OCI-LY3 (cell line): ENCODE data around the gene TOR1AIP1.

Experiments
- H2AFZ ChIP-seq: fragments of 200-600, 300-600 bp; shearing (Covaris generic); 2 replicates; pipeline ENCODE4 v1.6.0; 2014; ENCODE audit warnings: antibody characterized with exemption, low read depth, low read length
- H3K27ac ChIP-seq: fragments of 200-600, 300-600 bp; sonication (generic); 2 replicates; pipeline ENCODE4 v1.5.1; 2014; ENCODE audit warnings: mild to moderate bottlenecking, low read length, moderate library complexity, mixed read lengths
- H3K27me3 ChIP-seq: fragments of 200-600, 300-600 bp; sonication (generic); 2 replicates; pipeline ENCODE4 v1.6.1; 2014; ENCODE audit warnings: low read depth, low read length, mixed read lengths
- H3K36me3 ChIP-seq: fragments of 200-600, 300-600 bp; sonication (generic); replicated peaks from 2 replicates; pipeline ENCODE3; 2014; ENCODE audit warnings: low read depth, low read length, mixed read lengths
- H3K4me1 ChIP-seq: fragments of 300-600, 200-600 bp; sonication (generic); 2 replicates; pipeline ENCODE4 v1.6.1; 2014; ENCODE audit warnings: low read length, mixed read lengths
- H3K4me2 ChIP-seq: fragments of 200-600, 300-600 bp; sonication (generic); 2 replicates; pipeline ENCODE4 v1.6.1; 2014; ENCODE audit warnings: low read length, mixed read lengths
- H3K4me3 ChIP-seq: fragments of 300-600, 200-600 bp; sonication (generic); 2 replicates; pipeline ENCODE4 v1.5.1; 2014; ENCODE audit warnings: antibody characterized with exemption, mild to moderate bottlenecking, low read length, moderate library complexity
- H3K79me2 ChIP-seq: fragments of 300-600, 200-600 bp; shearing (Covaris generic); 2 replicates; pipeline ENCODE4 v1.6.1; 2014; ENCODE audit warnings: mild to moderate bottlenecking, low read length, mixed read lengths
- H3K9ac ChIP-seq: fragments of 300-600, 200-600 bp; shearing (Covaris generic); 2 replicates; pipeline ENCODE4 v1.6.0; 2014; ENCODE audit warnings: mild to moderate bottlenecking, low read length, moderate library complexity
- H3K9me3 ChIP-seq: fragments of 200-600, 300-600 bp; shearing (Covaris generic); 2 replicates; pipeline ENCODE4 v1.6.1; 2014; ENCODE audit warnings: low read length, mixed read lengths; ENCODE audit not compliant: insufficient read depth
- H4K20me1 ChIP-seq: fragments of 200-600, 300-600 bp; sonication (generic); 2 replicates; pipeline ENCODE4 v1.6.1; 2016; ENCODE audit warnings: low read length, mixed read lengths; ENCODE audit not compliant: insufficient read depth
- CTCF ChIP-seq: fragments of 200-600, 300-600 bp; sonication (generic); IDR thresholded peaks from 2 replicates; pipeline ENCODE4 v1.5.1; 2014; ENCODE audit warnings: antibody characterized with exemption, low read length, low read depth
- EZH2phosphoT487 ChIP-seq: fragments of 200-600 bp; shearing (Covaris generic); IDR thresholded peaks from 2 replicates; pipeline ENCODE4 v1.6.1; 2018; ENCODE audit warnings: antibody characterized with exemption, mixed run types, low read depth

Gene TOR1AIP1

DNA sequence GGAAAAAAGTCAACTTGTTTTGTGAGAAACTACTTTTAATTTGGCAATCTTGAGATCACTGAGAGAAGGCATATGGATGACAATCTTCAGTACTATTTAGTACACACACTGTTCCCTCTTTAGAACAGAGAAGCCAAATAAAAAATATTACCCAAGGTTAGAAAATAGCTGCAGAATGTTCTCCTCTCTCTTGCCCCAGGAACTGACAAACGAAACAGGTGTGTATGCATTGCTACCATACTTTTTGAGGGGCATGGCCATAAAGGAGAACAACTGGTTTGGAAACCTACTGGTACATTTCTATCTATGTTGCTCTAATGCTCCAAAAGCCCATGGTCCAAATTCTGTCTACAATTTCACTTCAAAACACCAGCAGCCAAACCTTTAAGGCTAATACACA, 10.1 kb upstream of the TOR1AIP1 start:
- Histone ChIP-seq H3K4me3 (no peak overlapping the region), H3K4me2 (no peak overlapping the region)

DNA sequence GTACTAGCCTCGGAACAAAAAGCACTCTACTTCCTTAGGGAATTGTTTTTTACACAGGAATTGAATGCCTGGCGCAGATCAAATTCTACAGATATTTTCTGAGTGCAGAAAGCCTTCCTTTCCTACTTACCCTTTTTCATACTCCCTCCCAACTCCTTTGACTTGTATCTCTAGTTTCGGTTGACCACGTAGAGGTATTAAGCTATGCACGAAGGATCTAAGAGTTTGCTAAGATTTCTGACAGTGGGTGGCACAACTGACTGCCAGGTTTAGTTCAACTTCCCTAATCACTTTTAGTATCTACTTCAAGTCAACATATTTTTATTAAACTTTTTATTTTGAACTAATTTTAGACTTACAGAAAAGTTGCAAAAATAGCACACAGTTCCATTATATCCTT, 9.5 kb upstream of the TOR1AIP1 start:
- H3K79me2 ChIP-seq, result peaks cover 86% of the 10 kb centered on the region
- no peak overlapping the region for H3K4me3 ChIP-seq
- no peaks in the 10 kb centered on the region for H3K9me3 ChIP-seq
- no peak overlapping the region for H3K27ac ChIP-seq
- H3K9ac ChIP-seq, result no peak overlapping the region
- TF ChIP-seq CTCF (peak; percentile 10; the same call in 1 of the 2 replicates), EZH2phosphoT487 (no peak)
- H3K36me3 ChIP-seq, result peaks cover 30% of the 10 kb centered on the region
- H3K27me3 ChIP-seq, result no peaks in the 10 kb centered on the region
- H4K20me1 ChIP-seq, result peaks cover 14% of the 10 kb centered on the region
- H2AFZ ChIP-seq, result no peak overlapping the region
- H3K4me1 ChIP-seq, result peaks cover 27% of the 10 kb centered on the region
- H3K4me2 ChIP-seq, result peak overlapping the region; percentile 15

More for the DNA sequence above, 10.1 kb upstream of the TOR1AIP1 start:
- peaks cover 27% of the 10 kb centered on the region for H3K4me1 ChIP-seq
- H4K20me1 ChIP-seq, result peaks cover 19% of the 10 kb centered on the region
- no peaks in the 10 kb centered on the region for H3K9me3 ChIP-seq
- no peak overlapping the region for H3K9ac ChIP-seq
- peaks cover 86% of the 10 kb centered on the region for H3K79me2 ChIP-seq
- peaks cover 36% of the 10 kb centered on the region for H3K36me3 ChIP-seq
- no peak overlapping the region for H3K27ac ChIP-seq
- H3K27me3 ChIP-seq, result no peaks in the 10 kb centered on the region
- no peak overlapping the region for H2AFZ ChIP-seq
- no peak for TF ChIP-seq EZH2phosphoT487
- no peak for TF ChIP-seq CTCF

GRCh38 chr1:179873438-179873851, 8.6 kb upstream of the TOR1AIP1 start:
- H3K4me2 ChIP-seq, result no peak overlapping the region
- peaks cover 27% of the 10 kb centered on the region for H3K36me3 ChIP-seq
- peaks cover 81% of the 10 kb centered on the region for H3K79me2 ChIP-seq
- no peak overlapping the region for H3K4me3 ChIP-seq
- H2AFZ ChIP-seq, result no peak overlapping the region
- peaks cover 31% of the 10 kb centered on the region for H3K4me1 ChIP-seq
- H3K9me3 ChIP-seq, result no peaks in the 10 kb centered on the region
- H3K9ac ChIP-seq, result no peak overlapping the region
- no peak overlapping the region for H3K27ac ChIP-seq
- TF ChIP-seq EZH2phosphoT487, result no peak
- no peak for TF ChIP-seq CTCF
- H3K27me3 ChIP-seq, result no peaks in the 10 kb centered on the region
- peaks cover 13% of the 10 kb centered on the region for H4K20me1 ChIP-seq

DNA sequence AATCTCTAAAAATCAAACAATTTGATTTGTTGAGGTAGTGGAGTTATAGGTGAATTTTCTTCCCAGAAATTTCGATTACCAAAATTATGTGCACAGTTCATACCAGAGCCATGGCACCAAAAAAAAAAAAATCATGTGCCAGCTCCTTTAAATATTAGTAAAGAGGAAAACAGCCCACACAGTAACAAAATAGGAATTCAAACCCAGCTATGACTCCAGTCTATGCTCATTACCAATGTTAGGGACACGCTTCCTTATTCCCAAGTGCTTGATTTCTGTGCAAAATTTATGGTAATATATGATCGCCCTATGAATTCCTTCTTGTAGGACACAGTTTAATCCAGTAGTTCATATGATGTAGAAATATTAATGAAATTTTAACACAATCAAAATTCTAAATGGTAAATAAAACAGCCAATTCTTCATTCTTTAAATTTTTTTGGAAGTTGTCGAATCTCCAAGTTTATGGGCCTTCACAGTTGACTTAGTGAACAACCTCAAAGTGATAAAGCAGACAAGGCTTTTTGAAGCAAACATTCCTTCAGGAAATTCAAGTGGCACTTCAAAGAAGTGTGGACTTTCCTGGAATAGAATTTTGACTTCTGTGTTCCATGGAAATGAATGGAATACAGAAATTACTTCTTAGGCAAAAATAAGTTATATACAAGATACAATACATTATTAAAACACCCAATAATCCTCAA, 6.3 kb upstream of the TOR1AIP1 start:
- Histone ChIP-seq H3K9me3 (no peaks in the 10 kb centered on the region), H3K36me3 (peaks cover 25% of the 10 kb centered on the region), H3K27ac (no peak overlapping the region), H3K27me3 (no peaks in the 10 kb centered on the region), H2AFZ (no peak overlapping the region), H3K79me2 (peaks cover 68% of the 10 kb centered on the region), H3K4me2 (peak overlapping the region; percentile 59; the same call in 1 of the 2 replicates), H3K4me1 (peaks cover 37% of the 10 kb centered on the region), H3K4me3 (no peak overlapping the region), H4K20me1 (peaks cover 13% of the 10 kb centered on the region), H3K9ac (no peak overlapping the region)
- TF ChIP-seq EZH2phosphoT487 (no peak), CTCF (no peak)
